ENCODE data around the gene IRF7. TPM values are rescaled to one million over a fixed set of nuclear protein-coding genes. Genes with fewer than 3 reads are reported as not detected.

Gene IRF7
- total RNA-seq, 1 donor from 2014 or later = 56.2 TPM

DNA sequence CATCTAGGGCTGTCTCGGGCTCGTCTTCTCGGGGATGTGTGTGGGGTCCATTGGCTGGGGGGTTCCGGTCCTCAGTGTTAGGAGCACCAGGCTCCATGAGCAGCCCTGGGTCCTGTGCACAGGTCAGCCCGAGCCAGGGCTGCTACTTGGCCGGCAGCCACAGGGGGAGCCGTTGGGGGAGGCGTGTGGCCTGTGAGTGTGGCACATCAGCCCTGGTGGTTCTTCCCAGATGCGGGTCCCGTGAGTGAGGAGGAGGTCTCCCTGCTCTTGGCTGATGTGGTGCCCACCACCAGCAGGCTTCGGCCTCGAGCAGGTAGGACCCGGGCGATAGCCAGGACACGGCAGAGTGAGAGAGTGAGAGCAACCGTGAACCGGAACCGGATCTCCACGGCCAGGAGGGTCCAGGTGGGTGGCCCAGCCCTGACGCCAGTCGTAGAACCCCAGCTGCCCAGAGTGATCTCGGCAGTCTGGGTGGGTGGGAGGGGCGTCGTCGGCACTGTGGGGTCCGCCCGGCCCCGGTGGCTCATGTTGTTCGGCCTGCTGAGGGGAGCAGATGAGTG lies 18.5 kb downstream of the IRF7 start:
- Histone ChIP-seq H3K9me3 (no peaks in the 10 kb centered on the region), H3K27me3 (no peaks in the 10 kb centered on the region), H3K4me3 (no peak overlapping the region), H3K36me3 (peaks cover 97% of the 10 kb centered on the region), H3K27ac (no peak overlapping the region), H3K4me1 (no peaks in the 10 kb centered on the region)
- ATAC-seq (no peak), DNase-seq (no peak)
- TF ChIP-seq, protein P1, sequence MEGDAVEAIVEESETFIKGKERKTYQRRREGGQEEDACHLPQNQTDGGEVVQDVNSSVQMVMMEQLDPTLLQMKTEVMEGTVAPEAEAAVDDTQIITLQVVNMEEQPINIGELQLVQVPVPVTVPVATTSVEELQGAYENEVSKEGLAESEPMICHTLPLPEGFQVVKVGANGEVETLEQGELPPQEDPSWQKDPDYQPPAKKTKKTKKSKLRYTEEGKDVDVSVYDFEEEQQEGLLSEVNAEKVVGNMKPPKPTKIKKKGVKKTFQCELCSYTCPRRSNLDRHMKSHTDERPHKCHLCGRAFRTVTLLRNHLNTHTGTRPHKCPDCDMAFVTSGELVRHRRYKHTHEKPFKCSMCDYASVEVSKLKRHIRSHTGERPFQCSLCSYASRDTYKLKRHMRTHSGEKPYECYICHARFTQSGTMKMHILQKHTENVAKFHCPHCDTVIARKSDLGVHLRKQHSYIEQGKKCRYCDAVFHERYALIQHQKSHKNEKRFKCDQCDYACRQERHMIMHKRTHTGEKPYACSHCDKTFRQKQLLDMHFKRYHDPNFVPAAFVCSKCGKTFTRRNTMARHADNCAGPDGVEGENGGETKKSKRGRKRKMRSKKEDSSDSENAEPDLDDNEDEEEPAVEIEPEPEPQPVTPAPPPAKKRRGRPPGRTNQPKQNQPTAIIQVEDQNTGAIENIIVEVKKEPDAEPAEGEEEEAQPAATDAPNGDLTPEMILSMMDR (IDR thresholded peaks at IDR 0.05) = no peak
- intact Hi-C loops (cut with DNase I) = no loop called here

DNA sequence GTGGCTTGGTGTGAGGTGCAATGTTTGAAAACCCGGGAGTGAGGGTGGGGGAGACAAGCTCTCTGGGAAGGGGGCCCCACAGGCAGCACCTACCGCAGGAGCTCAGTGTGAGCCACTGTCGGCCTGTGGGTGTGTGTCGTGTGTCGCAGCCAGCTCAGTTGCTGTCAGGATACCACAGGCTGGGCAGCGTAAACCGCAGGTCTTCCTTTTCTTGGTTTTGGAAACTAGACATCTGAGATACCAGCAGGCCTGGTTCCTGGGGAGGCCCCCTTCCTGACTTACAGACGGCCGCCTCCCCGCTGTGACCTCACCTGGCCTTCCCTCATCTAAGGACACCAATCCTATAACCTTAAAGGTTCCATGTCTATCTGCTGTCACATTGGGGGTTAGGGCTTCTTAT lies 19.4 kb downstream of the IRF7 start:
- Histone ChIP-seq H3K27me3 (no peaks in the 10 kb centered on the region), H3K36me3 (peaks cover 95% of the 10 kb centered on the region), H3K4me3 (no peak overlapping the region), H3K9me3 (no peaks in the 10 kb centered on the region), H3K27ac (no peak overlapping the region), H3K4me1 (no peaks in the 10 kb centered on the region)
- TF ChIP-seq, protein P1 (IDR thresholded peaks at IDR 0.05) = no peak
- no peak for DNase-seq
- intact Hi-C loops (cut with DNase I) = no loop called here
- ATAC-seq = no peak

DNA sequence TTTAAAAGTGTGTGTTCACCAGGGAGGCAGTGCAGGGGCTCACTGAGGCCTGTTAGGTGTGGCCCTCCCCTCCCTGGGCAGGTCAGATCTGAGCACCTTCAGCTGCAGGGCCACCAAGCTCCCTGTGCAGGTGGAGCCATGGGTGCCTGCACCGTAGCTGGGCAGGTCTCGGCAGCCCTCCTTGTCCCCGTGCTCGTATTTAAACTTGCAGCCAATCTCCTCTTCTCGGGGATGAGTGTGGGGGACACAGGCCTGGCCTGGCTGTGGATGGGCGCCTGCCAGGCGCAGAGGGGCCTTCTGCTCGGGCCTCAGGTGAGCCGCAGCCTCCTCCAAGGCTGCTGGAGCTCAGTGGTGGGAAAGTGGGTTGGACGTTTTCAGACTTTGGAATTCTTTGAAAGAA lies 20.4 kb downstream of the IRF7 start:
- TF ChIP-seq, protein P1 (IDR thresholded peaks at IDR 0.05) = no peak
- Histone ChIP-seq H3K9me3 (no peaks in the 10 kb centered on the region), H3K4me3 (no peak overlapping the region), H3K36me3 (peaks cover 91% of the 10 kb centered on the region), H3K27ac (no peak overlapping the region), H3K4me1 (no peaks in the 10 kb centered on the region), H3K27me3 (no peaks in the 10 kb centered on the region)
- intact Hi-C loops (cut with DNase I) = no loop called here
- DNase-seq (no peak), ATAC-seq (no peak)

DNA sequence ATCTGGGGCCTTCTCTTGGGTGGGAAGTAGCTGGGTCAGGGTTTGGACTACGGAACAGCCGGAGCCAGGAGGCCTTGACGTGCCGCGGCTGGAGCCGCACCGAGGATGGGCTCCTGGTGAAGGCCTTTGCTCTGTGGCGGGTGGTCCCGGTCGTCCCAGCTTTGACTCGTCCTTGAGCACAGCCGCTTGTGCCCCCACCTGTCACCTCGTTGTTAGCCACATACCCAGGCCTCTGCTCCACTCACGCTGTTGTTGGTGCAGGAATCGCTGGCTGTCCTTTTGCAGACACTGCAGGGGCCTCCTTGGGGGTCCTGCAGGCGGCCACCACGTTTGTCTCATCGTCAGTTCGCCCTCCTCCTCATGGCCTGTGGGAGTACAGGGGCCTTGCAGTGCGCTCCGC lies 22.4 kb downstream of the IRF7 start:
- ATAC-seq (no peak), DNase-seq (no peak)
- TF ChIP-seq, protein P1 (IDR thresholded peaks at IDR 0.05) = no peak
- no peaks in the 10 kb centered on the region for H3K27me3 ChIP-seq
- no peak overlapping the region for H3K27ac ChIP-seq
- intact Hi-C loops (cut with DNase I) = no loop called here
- no peak overlapping the region for H3K4me3 ChIP-seq
- H3K36me3 ChIP-seq = peaks cover 90% of the 10 kb centered on the region
- H3K9me3 ChIP-seq = no peaks in the 10 kb centered on the region
- no peaks in the 10 kb centered on the region for H3K4me1 ChIP-seq

DNA sequence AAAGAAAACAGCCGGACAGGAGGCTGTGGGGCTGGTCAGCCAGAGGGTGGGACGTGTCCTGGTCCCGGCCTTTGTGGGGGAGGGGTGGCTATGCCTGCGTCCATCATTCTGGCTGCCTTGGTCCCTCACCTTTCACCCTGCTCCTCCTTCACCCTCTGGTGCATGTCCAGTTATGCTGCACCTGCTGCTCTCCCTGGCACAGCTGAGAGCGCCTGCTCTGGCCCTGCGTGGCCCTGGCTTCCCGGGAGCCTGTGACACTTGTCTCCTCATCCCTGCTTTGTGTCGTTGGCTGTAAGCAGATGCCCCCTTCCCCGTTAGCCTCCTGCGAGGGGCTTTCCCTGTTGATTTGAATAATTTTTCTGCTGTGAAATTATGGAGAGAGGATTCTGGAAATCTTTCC lies 22.8 kb downstream of the IRF7 start:
- TF ChIP-seq, protein P1 (IDR thresholded peaks at IDR 0.05) = no peak
- Histone ChIP-seq H3K36me3 (peaks cover 91% of the 10 kb centered on the region), H3K27me3 (no peaks in the 10 kb centered on the region), H3K9me3 (no peaks in the 10 kb centered on the region), H3K4me1 (no peaks in the 10 kb centered on the region), H3K27ac (no peak overlapping the region), H3K4me3 (no peak overlapping the region)
- intact Hi-C loops (cut with DNase I) = no loop called here
- no peak for DNase-seq
- ATAC-seq = no peak

DNA sequence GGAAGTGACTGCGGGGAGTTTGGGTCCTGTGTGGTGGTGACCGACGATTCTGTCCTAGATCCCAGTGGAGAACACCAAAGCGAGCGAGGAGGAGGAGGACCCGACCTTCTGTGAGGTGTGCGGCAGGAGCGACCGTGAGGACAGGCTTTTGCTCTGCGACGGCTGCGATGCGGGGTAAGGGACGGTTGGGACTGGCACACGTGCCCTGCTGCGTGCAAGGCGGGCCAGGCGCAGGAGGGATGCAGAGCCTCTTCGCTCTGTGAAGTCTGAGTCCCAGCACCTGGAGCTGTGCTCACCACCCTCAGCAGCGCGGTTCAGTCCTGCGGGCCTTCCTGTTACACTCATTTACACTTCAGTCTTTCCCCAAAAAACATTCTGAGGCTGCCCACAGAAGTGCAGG lies 23.2 kb downstream of the IRF7 start:
- Histone ChIP-seq H3K36me3 (peaks cover 91% of the 10 kb centered on the region), H3K27ac (no peak overlapping the region), H3K9me3 (no peaks in the 10 kb centered on the region), H3K27me3 (no peaks in the 10 kb centered on the region), H3K4me1 (no peaks in the 10 kb centered on the region), H3K4me3 (no peak overlapping the region)
- intact Hi-C loops (cut with DNase I) = no loop called here
- ATAC-seq (no peak), DNase-seq (no peak)
- TF ChIP-seq, protein P1 (IDR thresholded peaks at IDR 0.05) = no peak
